Duodenal mucosa (tissue), 2 donors: Measurements from ENCODE around the gene SLC44A1.

Experiments
- H3K27ac ChIP-seq: one replicate; pipeline ENCODE4 v1.7.0; 2013; ENCODE audit warnings: low read depth, low read length
- H3K27me3 ChIP-seq, 2 donors: one replicate each; pipeline ENCODE4 v1.7.0; 2013; ENCODE audit warnings: low read length in 2 of 2, control low read depth in 1 of 2; ENCODE audit not compliant: insufficient read depth in 2 of 2, control insufficient read depth in 1 of 2
- H3K36me3 ChIP-seq, 2 donors: one replicate each; pipeline ENCODE4 v1.7.0; 2013; ENCODE audit warnings: low read length in 2 of 2, control low read depth in 1 of 2; ENCODE audit not compliant: insufficient read depth in 2 of 2, control insufficient read depth in 1 of 2
- H3K4me1 ChIP-seq, 2 donors: one replicate each; pipeline ENCODE4 v1.7.0; 2013; ENCODE audit warnings: low read length in 2 of 2, control low read depth in 1 of 2; ENCODE audit not compliant: insufficient read depth in 2 of 2, control insufficient read depth in 1 of 2
- H3K4me3 ChIP-seq, 2 donors: one replicate each; pipeline ENCODE4 v1.7.0; 2013; ENCODE audit warnings: low read length in 2 of 2, low read depth in 1 of 2
- H3K9ac ChIP-seq, 2 donors: one replicate each; pipeline ENCODE4 v1.7.0; 2013; ENCODE audit warnings: low read length in 2 of 2, low read depth in 1 of 2
- H3K9me3 ChIP-seq, 2 donors: one replicate each; pipeline ENCODE4 v1.7.0; 2013; ENCODE audit warnings: low read length in 2 of 2, control low read depth in 1 of 2; ENCODE audit not compliant: control insufficient read depth in 1 of 2

Gene SLC44A1

DNA sequence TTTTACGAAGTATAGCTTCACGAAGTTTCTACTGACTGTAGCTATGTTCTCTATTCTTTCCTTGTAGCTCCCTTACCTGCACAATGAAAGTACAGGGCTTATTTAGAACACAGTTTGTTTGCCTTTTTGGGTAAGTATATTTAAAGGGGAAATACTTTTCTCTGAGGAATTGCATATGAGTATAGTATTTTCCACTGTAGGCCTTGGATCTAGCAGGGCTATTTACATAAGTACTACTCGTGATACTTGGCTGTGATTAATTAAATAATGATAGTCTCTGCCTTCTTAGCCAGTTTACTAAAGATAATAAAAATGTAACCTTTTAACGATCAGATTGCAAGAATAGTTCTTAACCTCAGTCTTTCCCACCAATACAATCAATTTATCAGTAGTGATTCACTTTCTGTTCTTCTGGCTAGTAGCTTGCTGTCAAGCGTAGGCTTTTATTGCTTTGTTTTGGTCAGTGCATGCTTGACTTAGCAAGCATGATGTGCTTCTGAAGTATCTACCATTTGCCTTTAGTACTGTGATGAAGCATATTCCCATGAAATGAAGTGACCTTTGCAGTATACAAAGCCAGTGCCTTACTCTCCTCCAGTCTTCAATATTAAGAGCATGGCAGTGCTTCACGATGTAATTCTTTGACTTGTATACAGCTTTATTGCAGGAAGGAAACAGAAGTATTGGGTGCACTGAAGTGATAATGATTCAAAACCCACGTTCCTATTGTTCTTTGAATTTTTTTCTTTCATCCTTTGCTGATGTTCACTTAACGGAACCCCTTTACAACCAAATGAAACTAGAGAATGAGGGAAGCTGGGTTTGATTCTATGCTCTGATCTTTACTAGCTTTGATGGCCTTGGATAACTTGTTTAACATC is 64.2 kb downstream of the SLC44A1 start:
- H3K9me3 ChIP-seq: no peaks in the 10 kb centered on the region
- peaks cover 0 to 26% of the 10 kb centered on the region in 2 donors for H3K4me1 ChIP-seq
- H3K4me3 ChIP-seq: no peak overlapping the region
- no peaks in the 10 kb centered on the region for H3K27me3 ChIP-seq
- H3K36me3 ChIP-seq: peaks cover under 1 to 1% of the 10 kb centered on the region in 2 donors
- H3K9ac ChIP-seq: no peak overlapping the region
- no peak overlapping the region for H3K27ac ChIP-seq

DNA sequence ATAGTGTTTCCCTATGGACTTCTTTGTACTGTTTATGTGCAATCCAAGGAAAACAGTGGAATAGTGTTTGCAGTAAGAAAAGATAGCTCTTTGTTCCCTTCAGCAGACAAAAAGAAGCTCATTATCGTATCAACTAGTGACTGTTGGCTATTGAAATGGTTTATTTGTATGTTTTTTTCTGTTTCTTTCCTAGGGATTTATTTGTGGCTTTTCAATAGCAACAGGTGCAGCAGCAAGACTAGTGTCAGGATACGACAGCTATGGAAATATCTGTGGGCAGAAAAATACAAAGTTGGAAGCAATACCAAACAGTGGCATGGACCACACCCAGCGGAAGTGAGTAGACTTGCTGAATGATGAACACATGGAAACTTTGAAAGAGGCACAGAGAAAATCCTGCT is 65.1 kb downstream of the SLC44A1 start:
- peaks cover 0 to 26% of the 10 kb centered on the region in 2 donors for H3K4me1 ChIP-seq

DNA sequence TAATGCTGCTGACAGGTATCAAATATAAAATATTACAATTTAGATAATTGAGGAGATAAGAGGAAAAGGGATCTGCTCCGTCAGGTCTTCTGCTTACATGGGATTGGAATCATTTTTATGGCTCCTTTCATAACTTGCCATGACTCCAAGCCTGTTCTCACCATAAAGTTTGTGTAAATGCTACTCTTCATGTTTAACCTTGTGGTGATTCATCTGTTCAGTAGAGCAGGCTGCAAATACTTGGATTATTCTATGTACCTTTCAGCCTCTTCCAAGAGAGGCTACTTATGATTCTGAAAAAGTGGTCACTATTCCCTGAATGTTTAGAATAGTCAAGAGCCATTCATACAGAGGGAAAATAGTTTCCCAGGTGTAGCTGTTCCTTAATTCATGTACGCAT is 66.9 kb downstream of the SLC44A1 start:
- Histone ChIP-seq H3K4me3 (no peak overlapping the region), H3K27ac (no peak overlapping the region), H3K9me3 (no peaks in the 10 kb centered on the region), H3K36me3 (no peaks in the 10 kb centered on the region), H3K27me3 (no peaks in the 10 kb centered on the region), H3K9ac (no peak overlapping the region), H3K4me1 (peaks cover 0 to 26% of the 10 kb centered on the region in 2 donors)

More for the DNA sequence above, 65.1 kb downstream of the SLC44A1 start:
- Histone ChIP-seq H3K27me3 (no peaks in the 10 kb centered on the region), H3K4me3 (no peak overlapping the region), H3K9me3 (no peaks in the 10 kb centered on the region), H3K9ac (no peak overlapping the region), H3K27ac (no peak overlapping the region), H3K36me3 (no peaks in the 10 kb centered on the region)

DNA sequence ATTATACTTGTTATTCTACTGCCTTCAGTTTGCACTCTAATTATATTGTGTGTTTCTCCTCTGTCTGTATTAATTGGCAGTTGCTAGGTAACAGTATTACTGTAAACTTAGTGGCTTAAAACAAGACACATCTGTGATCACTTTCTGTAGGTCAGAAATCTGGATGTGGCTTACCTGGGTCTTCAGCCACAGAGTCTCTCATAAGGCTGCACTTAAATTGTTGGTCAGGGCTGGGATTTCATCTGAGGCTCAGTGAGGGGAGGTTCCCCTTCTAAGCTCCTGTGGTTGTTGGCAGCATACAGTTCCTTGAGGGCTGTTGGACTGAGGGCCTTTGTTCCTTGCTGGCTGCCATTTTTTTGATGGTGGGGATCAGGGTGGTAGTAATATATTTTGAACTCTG is 68.8 kb downstream of the SLC44A1 start:
- Histone ChIP-seq H3K36me3 (no peaks in the 10 kb centered on the region), H3K9ac (no peak overlapping the region), H3K27ac (no peak overlapping the region), H3K4me1 (peaks cover 6 to 26% of the 10 kb centered on the region in 2 donors), H3K27me3 (no peaks in the 10 kb centered on the region), H3K4me3 (no peak overlapping the region), H3K9me3 (no peaks in the 10 kb centered on the region)

DNA sequence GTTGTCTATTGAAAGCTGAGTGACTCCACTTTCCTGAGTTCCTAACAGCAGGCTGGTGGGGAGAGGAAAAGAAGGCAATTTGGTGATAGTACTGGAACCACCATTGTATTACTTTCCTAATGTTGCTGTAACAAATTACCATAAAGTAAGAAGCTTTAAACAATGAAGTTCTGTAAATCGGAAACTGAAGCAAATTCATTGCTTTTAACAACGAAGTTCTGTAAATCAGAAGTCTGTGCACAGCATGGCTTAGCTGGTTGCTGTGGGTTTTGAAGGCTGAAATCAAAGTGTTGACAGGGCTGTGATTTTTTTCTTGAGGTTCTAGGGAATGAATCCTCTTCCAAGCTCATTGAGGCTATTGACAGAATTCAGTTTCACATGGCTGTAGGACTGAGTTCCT is 72.3 kb downstream of the SLC44A1 start:
- H3K9ac ChIP-seq: no peak overlapping the region

DNA sequence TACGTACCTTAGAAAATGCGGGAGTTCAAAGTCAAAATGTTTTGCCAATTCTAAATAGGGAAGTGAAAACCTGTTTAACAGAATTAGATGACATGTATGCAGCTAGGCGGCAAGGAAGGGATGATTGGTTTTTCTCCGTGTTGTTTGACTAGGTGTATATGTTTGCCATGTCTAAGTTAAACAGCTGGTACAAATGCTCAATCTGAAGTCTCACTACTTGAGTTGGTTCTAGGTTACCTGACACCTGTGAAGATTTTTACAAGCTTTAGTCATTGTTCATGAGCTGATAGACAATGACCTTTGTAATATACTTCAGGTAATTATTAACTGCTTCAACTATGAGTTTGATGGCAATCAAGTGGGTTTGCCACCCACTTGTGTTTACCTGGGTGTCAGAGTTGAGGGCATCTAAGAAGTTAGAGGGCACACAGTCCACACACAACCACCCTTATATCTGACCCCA is 74.3 kb downstream of the SLC44A1 start:
- no peaks in the 10 kb centered on the region for H3K27me3 ChIP-seq
- peaks cover 6 to 36% of the 10 kb centered on the region in 2 donors for H3K4me1 ChIP-seq
- H3K9ac ChIP-seq: no peak overlapping the region
- H3K9me3 ChIP-seq: no peaks in the 10 kb centered on the region
- no peaks in the 10 kb centered on the region for H3K36me3 ChIP-seq
- H3K4me3 ChIP-seq: peak overlapping the region; percentile 8 to 51
- peak overlapping the region; percentile 76 for H3K27ac ChIP-seq

More for the DNA sequence above, 72.3 kb downstream of the SLC44A1 start:
- Histone ChIP-seq H3K27ac (no peak overlapping the region), H3K4me1 (peaks cover 6 to 29% of the 10 kb centered on the region in 2 donors), H3K27me3 (no peaks in the 10 kb centered on the region), H3K36me3 (no peaks in the 10 kb centered on the region), H3K4me3 (no peak overlapping the region), H3K9me3 (no peaks in the 10 kb centered on the region)

DNA sequence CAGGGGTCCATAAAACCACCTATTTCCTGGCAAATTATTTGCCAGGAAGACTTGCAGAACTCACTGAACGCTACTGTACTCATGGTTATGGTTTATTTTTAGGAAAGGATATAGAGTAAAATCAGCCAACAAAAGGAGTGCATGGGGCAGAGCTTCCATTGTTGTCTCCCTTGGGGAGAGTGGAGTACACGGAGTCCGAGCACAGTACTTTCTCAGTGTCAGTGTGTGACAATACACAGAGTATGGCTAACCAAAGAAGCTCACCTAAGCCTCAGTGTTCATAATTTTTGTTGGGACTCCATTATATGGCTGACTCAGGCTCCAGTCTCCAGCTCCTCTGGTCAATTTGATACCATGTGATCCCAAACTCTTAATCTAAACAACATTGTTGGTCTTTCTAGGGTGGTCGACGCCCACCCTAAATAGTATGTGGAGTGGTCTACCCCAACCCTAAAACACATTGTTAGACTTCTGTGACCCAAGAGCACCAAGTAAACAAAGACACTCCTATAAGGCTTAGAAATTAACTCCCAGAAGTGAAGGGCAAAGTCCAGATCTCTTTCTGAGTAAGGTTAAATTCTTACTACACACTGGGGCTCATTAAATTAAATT is 74.9 kb downstream of the SLC44A1 start:
- H3K27ac ChIP-seq: peak overlapping the region; percentile 76
- no peaks in the 10 kb centered on the region for H3K9me3 ChIP-seq
- H3K4me3 ChIP-seq: peak overlapping the region; percentile 1 to 51
- no peaks in the 10 kb centered on the region for H3K27me3 ChIP-seq
- H3K36me3 ChIP-seq: no peaks in the 10 kb centered on the region
- peaks cover 6 to 36% of the 10 kb centered on the region in 2 donors for H3K4me1 ChIP-seq
- no peak overlapping the region for H3K9ac ChIP-seq

DNA sequence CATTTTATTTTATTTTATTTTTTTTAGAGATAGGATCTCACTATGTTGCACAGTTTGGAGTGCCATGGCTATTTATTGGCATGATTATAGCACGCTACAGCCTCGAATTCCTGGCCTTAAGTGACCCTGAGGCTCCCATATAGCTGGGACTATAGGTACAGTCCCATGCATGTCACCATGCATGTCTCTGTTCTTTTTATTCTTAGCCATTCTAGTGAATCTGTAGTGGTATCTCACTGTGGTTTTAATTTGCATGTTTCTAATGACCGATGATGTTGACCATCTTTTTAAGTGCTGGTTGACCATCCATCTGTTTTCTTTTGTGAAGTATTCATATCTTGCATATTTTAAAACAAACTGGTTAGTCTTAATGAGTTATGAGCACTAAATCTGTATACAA is 76.1 kb downstream of the SLC44A1 start:
- no peaks in the 10 kb centered on the region for H3K9me3 ChIP-seq
- no peak overlapping the region for H3K9ac ChIP-seq
- H3K4me1 ChIP-seq: peaks cover 6 to 36% of the 10 kb centered on the region in 2 donors
- no peak overlapping the region for H3K27ac ChIP-seq
- no peaks in the 10 kb centered on the region for H3K27me3 ChIP-seq
- H3K36me3 ChIP-seq: no peaks in the 10 kb centered on the region
- no peak overlapping the region for H3K4me3 ChIP-seq

DNA sequence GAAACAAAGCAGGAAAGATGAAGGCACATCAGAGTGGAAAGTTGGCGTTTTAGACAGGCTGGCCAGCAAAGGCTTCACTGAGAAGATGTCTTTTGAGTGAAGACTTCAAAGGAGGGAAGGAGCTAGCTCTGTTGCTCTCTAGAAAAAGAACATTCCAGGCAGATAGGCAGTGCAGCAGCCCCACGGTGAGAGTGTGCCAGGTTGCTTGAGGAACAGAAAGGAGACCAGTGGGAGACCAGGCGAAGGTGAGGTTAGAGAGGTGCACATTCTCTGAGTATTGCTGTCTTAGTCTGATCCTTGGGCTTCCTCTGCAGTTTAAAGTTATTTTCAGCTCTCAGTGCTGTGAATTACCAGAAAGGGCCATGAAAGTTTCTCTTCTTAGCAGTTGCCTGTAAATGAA is 83.8 kb downstream of the SLC44A1 start:
- H3K27me3 ChIP-seq: no peaks in the 10 kb centered on the region
- H3K27ac ChIP-seq: no peak overlapping the region
- no peak overlapping the region for H3K4me3 ChIP-seq

More for the DNA sequence above, 83.8 kb downstream of the SLC44A1 start:
- H3K9me3 ChIP-seq: no peaks in the 10 kb centered on the region
- H3K4me1 ChIP-seq: peaks cover 10 to 23% of the 10 kb centered on the region in 2 donors
- H3K36me3 ChIP-seq: no peaks in the 10 kb centered on the region
- no peak overlapping the region for H3K9ac ChIP-seq
